Astrocyte (in vitro differentiated cells and primary cell): ENCODE measurements around the gene POLR2L.

Experiments
- CTCF ChIP-seq: IDR thresholded peaks from 2 replicates; pipeline ENCODE4 v1.5.1; 2011; ENCODE audit warnings: low read depth, mild to moderate bottlenecking, inconsistent platforms, low read length, moderate library complexity; ENCODE audit not compliant: insufficient read depth
- EZH2 ChIP-seq: IDR thresholded peaks from 2 replicates; pipeline ENCODE4 v1.6.1; 2012; ENCODE audit warnings: mild to moderate bottlenecking, low read length, inconsistent platforms; ENCODE audit not compliant: insufficient read depth

GRCh38 chr11:837990-838307 is 4.4 kb downstream of the POLR2L start:
- TF ChIP-seq CTCF (no peak), EZH2 (no peak)
